ENCODE measurements around the gene CAPN13.
A peak's percentile ranks its signal among the peaks of the same experiment; 100 is the strongest.
"Not testable (repeated sequence)": the region's sequence is repeated elsewhere in the genome, so short reads cannot be mapped to it uniquely, and the experiment has no call there.

CAPN13 gene

DNA sequence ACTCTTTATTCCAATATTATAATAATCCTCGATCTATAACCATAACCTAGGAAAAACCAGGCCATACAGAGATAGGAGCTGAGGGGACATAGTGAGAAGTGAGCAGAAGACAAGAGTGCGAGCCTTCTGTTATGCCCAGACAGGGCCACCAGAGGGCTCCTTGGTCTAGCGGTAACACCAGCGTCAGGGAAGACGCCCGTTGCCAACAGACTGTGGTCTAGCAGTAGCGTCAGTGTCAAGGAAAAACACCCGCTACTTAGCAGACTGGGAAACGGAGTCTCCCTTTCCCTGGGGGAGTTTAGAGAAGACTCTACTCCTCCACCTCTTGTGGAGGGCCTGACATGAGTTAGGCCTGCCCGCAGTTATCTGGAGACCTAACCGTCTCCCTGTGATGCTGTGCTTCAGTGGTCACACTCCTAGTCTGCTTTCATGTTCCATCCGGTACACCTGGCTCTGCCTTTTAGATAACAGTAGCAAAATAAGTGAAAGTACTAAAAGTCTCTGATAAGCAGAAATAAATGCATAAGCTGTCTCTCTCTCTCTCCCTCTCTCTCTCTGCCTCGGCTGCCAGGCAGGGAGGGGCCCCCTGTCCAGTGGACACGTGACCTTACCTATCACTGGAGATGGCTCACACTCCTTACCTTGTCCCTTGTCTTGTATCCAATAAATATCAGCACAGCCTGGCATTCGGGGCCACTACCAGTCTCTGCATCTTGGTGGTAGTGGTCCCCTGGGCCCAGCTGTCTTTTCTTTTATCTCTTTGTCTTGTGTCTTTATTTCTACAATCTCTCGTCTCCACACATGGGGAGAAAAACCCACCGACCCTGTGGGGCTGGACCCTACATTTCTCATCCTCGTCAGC is 109.8 kb downstream of the CAPN13 start:
- DNase-seq: not testable (repeated sequence)

DNA sequence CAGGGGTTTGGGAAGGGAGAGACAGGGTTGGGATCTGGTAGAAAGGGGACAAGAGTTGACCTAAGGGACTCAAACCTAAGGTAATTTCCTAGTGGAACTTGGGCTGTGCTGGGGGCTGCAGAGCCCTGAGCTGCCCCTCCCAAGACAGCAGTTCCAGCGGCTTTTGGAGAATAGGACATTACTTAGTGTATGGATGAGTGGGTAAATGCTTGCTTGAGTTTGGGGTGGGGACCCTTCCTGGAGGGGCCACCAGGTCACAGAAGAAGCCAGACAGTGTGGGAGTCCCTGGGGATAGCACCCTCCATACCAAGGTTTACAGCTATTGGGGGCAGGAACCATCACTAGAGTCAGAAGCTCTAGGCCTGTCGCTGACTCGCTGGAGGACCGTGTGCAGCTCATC is 111.5 kb downstream of the CAPN13 start:
- DNase-seq: no peak

DNA sequence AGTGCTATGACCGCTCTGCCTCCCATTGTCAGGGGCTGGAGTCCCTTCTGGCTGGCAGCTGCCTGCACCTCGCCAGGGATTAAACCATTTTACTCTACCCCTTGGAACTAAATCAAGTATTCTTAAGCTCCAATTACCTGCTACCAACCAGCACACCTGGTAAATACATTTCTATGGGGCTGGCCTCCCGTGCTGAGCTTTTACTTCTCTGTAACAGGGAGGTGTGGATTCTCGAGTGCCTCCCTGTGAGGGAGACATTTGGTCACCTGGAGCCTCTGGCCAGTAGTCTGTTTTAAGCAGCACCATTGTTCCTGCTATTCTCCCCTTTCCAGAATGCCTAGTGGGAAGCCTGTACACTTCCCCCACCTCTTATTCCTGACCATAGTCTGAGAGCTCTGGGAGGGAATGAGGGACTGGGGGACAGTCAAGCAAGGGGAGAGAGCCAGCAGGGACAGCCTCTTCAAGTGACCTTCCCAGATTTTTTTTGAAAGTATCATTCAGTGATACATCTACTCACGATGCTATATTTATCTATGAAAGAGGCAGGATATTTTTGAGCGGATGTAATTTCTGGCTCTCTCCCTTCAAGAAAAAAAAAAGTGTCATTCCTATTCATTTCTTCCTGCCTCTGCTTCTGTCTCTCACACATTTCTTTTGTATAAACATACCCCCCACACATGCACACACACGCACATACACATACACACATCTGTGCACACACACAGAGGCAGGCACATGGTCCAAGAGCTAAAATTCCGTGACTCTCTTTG is 112.8 kb downstream of the CAPN13 start:
- DNase-seq: no peak

DNA sequence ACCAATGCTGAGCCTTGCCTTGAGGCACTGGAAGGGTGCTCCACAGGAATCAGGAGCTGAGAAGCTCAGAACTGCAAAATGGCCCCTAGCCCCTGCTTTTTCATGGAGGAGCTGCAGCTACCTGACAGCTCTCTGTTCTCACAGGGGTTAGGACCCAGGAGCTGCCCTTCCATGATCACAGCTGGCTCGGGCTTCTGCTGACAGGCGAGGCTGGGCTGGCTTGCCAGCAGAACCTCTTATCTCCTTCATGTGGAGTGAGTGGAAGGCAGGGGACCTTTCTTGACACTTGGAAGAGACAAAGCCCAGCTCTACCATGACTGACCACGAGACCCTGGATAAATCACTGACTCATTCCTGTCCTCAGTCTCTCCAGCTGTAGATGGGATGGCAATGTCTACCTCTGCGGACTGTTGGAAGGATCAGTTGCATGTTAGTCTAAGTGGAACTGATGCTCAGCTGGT is 113.4 kb downstream of the CAPN13 start:
- no peak for DNase-seq

DNA sequence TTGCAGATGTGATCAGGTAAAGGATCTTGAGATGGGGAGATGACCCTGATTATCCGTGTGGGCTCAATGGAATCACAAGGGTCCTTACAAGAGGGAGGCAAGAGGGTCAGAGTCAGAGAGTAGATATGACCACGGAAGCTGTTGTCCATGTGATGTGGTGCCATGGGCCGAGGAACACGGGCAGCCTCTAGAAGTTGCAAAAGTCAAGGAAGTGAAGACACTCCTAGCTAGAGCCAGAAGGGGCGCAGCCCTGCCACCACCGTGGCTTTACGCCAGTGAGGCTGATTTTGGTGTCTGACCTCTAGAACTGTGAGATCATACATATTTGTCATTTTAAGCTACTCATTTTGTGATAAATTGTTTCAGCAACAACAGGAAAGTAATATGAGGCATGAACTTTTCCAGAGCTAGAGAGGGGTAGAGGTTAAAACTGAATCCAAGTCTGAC is 114.4 kb downstream of the CAPN13 start:
- no peak for DNase-seq

DNA sequence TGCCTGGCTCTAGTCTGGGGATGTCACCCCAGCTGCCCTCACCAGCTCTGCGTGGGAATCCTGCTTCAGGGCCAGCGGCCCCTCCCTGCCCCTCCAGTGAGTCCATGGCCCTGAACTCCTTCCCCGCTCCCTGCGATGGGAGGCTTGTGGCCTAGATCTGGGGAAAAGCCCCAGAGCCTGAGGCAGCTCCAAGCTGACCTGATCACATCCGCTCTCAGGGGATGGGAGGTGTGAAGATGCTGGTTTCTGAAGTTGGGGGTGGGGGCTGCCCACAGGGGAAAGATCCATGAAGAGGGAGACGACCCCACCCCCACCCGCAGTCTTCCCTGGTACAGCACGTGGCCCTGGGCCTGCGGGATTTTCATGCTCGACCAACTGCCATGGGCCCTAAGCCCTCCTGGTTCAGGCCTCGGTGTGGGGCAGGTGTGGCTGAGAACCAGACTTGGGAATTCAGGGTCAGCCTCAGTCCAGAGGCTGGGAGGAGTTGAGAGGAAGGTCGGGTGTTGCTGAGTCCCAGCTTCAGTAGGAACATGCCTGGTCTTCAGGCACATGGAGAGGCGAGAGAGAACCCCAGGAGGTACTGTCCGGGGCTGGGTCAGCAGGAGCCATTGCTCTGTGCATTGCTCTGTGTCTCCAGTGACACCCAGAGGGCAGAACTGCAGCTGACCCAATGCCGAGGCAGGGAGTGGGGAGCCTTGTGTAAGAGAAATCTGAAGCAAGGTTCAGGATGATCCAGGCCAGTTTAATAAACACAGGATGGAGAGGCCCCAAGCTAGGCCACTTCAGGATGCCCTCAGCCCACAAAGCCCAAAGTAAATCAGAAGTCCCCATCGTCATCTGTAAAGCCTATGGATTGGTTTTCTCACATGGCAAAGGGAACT is 115.1 kb downstream of the CAPN13 start:
- no peak for DNase-seq

DNA sequence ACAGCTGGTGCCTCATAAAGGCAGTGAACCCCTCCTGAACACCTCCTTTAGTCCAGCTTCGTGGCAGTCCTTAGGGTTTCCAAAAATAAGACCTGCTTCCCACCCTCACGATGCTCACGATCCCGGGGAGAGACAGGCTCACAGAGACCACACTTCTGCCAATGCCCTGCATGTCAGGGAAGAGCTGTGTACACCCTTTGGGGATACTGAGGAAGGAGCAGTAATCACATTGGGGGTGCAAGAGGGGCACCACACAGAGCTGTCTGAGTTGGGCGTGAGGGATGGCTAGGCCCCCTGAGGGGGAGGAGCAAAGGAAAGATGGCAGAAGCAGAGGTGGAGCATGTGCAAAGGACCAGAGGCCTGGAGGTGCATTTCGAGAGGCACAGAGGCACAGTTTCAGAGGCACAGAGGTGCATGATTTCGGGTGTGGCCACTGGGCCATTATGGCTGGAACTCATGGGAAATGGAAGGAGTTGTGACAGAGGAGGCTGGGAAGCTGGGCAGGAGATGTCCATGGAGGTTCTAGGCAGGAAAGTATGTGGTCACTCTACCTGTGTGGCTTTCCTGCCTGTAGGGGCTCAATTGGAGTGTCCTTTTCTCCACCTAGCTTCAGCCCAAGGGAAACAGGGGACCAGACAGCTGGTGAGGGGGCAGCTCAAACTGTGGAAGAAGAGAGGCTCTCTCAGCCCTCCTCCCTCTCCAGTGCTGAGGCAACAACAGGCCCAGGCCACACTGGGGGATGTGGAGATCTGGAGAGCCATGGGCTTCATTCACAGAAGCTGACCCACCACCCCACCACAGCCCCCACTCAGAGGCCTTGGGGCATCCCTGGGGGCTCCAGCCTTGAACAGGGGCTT is 115.9 kb downstream of the CAPN13 start:
- DNase-seq: no peak

DNA sequence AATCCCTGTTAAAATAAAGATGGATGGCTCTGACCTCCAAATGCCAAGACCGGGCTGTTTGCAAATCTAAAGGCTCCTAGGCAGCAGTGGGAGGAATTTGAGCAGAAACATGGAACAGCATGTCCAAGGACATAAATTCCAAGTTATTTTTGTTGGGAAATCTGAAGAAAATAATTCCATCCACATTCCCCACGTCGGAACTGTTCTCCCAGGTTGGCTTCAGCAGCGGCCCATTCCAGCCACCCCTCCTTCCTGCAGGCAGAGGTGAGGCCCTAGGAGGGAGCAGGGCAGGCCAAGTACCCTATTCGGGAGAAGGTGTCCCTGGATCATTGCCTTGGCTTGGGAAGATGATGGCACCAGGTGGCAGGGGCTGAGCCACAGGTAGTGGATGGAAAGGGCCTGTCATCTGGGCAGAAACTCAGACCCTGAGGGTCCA is 117.1 kb downstream of the CAPN13 start:
- no peak for DNase-seq

DNA sequence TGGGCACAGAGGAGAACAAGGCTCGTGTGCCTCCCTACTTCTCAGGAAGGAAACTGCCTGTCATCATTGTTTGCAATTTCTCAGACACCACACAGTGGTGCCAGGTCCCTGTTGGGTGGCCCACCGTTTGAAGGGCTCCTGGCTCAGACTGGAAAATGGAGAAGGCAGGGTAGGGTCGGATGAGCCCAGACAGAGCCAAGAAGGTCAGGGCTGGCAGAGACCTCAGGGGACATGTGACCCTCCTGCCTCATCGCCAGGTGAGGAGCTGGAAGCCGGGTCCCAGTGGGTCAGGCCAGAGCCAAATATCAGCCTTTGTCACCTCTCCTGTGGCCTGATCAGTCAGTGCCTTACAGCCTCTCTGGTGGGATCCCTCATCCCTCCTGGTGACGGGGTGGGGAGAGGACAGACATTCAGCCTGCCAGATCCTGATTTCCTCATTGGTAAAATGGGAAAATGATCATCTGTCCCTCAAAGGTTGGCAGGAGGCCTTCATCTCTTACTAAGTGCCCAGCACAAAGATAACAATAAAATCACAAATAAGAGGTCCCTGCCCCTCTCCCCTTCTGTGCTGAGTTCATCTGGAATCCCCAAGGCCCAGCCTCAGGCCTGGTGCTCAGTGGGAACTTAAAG is 117.6 kb downstream of the CAPN13 start:
- DNase-seq: no peak

DNA sequence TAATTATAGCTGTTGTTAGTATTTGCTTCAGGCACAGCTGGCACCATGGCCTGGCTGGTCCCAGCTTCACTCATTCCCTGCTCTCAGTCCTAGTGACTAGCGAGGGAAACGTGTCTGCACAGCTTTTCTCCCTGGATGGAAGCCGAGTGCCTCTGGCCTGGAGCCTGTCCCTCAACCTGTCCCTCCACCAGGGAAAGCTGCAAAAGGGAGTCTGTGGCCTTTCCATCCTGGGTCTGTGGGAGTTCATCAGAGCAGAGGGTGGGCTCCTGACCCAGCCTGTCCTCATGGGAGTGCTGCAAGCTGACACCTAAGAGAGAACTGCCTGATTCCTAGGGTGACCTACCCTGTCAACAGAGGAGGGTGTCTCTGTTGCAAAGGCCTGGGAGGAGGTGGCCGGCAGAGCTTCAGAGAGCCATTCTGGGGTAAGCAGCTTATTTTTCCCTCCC is 118.3 kb downstream of the CAPN13 start:
- no peak for DNase-seq

DNA sequence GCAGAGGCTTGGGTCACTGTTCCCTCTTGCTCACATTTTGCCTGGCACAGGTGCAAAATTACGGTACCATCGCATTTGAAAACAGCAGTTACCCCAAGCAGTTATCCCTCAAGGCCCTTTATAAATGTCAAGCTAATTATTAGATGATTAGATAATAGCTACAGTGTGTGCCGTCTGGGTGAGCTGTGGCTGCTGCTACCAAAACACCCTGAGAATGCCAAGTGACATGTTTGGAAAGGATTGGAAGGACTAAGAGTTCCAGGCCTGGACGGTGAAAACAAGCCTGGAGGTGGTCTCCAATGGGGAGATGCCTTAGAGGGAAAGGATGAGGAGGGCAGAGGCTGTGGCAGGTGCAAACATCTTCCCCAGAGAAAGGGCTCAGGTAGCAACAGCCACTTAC is 120.6 kb downstream of the CAPN13 start:
- no peak for DNase-seq

DNA sequence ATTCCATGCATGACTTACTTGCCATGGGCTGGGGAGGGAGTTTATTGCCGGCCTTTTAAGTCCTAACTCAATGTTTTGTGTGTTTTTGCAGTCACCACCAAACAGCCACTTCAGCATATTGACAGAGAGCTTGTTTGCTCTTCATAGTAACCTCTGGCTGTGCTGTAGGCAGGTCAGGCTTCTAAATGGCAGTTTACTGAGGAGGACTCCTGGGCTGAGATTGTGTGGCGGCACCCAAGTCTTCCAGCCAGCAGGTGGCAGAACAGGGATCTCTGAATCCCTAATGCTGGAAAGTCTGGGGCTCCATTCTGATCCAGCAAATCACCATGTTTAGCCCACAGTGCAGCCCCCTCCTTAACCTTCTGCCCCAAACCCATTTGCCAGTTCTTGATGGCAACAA is 121.2 kb downstream of the CAPN13 start:
- DNase-seq: peak; percentile 86

DNA sequence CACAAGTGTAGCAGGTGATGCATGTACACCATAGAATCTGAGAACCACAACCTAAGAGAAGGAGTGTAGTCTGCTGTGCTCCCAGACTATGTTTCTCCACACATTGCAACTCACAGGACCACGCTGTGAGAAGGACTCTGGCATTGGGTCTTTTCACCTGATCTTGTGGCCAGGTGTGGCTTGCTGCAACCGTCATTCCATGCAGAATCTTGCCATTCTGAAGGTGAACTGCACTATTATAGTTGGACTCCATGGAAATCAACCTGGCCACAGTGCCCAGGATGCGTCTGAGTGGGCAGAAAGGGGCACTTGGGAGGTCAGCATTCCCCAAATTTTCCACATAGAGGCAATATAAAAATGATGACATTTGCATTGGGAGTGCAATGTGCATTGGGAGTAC is 122.2 kb downstream of the CAPN13 start:
- no peak for DNase-seq

DNA sequence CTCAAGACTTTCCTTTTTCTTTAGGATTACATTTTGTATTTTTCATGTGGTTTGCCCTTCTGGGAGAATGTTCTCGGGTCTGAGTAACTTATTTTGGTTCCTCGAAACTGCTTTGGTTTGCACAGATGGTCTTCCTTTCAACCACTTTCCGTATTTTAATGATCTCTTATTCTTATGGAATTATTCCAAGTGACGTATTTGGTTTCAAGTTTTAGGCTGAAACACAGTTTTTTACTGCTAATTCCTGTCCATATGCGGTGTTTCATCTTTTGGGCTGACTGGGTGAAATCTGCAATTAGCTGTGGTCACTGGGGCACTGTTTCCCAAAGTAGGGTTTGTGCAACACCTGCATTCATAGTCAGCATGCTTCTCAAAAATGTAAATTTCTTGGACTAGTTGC is 122.7 kb downstream of the CAPN13 start:
- DNase-seq: peak; percentile 89

DNA sequence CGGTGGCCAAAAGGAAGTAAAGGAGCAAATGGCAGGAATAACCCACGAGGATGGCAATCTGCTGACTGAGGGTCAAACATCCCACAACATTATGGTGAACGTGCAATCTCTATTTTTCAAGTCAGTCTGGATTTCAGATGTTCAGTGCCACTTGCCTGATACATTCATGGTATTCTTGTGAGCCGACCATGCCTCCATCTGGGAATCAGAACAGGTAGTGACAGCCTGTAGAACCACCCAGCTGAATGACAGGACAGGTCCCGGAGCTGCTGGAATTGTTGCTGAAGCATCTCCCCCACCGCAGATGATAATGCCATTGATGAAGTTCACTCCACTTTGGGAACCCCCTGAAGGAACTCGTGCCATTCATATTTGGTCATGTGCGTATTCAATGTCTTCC is 123.2 kb downstream of the CAPN13 start:
- no peak for DNase-seq

DNA sequence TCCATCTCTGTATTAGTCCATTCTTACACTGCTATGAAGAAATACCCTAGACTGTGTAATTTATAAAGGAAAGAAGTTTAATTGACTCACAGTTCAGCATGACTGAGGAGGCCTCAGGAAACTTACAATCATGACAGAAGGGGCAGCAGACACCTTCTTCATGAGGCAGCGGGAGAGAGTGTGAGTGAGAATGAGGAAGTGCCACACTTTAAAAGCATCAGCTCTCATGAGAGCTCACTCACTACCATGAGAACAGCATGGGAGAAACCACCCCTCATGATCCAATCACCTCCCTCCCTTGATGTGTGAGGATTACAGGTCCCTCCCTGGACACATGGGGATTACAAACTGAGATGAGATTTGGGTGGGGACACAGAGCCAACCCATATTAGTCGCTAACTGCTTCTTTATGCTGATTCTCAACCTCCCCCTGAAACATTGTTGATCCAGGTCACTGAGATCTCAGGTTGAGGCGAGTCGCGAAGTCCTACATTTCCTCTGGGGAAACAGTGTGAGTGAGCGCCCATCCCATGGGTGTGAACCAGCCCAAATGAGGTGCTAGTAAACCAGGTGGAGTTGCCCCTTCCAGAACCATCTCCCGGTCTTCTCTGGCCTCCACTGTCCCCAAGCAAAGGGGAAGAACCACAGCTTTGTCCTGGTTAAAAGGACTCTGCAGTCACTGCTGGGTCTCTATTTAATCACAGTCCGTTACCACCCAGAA is 123.8 kb downstream of the CAPN13 start:
- DNase-seq: peak; percentile 68

DNA sequence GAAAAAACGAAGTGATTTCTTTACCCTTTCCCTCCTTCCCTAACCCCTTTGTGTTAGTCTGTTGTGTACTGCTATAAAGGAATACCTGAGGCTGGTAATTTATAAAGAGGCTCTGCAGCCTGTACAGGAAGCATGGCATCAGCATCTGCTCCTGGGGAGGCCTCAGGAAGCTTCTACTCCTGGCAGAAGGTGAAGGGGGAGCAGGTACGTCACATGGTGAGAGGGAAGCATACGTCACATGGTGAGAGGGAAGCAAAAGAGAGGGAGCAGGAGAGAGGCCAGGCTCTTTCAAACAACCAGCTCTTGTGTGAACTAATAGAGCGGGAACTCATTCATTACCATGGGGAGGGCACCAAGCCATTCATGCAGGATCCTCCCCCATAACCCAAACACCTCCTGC is 126.2 kb downstream of the CAPN13 start:
- DNase-seq: no peak

DNA sequence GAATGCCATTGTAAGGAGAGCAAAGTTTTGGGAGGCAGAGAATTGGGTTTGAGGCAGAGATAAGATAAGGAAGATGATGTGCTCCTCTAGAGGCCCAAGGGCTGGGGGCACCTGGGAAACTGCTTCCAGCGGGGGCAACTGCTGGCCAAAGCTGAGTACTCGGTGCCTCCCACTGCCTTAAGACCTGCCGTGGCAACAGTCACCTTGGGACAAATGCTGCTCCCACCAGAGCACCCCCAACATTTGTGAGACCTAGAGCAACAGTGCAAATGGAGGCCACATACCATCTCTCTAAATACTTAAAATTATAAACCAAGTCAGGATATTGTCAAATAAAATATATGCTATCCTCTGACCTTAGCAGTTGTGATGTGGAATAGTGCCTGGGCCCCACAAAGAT is 127.1 kb downstream of the CAPN13 start:
- DNase-seq: no peak

DNA sequence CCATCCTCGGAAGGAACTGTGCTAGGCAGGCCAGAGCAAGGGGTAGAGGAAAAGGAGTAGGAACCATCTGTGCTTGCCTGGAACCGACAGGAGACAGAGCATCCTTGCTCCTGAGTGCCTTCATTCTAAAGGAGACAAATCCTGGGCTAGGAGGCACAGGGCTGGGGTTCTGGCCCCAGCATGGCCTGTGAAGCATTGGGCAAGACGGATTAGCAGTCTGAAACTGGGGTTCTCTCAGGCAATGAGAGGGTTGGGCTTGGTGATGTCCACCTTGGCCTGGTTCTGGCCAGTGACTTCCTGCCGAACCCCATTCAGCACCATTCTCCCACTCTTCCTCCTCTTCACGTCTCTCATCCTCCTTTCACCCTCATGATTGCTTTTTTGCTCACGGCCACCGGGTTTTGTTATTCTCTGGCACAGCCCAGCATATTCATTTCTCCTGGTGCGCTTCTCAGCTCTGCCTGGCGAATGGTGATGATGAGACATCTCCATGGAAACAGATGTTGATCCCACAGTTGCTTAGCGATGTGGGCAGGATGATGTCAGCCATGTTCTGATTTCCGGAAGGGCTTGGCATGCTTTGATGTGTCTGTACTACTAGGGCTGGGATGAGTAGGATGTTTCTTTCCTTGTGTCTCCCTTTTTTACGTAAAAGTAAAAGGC is 127.7 kb downstream of the CAPN13 start:
- DNase-seq: no peak
